Kidney epithelial cell (primary cell): ENCODE results near the gene CRACDL. TPM values are rescaled to one million over a fixed set of nuclear protein-coding genes. Genes with fewer than 3 reads are reported as not detected.

ENCODE experiments used
- DNase-seq: peaks from one replicate; pipeline ENCODE4 v3.0.0-alpha.2; 2010; ENCODE audit warnings: low read depth
- H3K27me3 ChIP-seq: 2 replicates; pipeline ENCODE4 v1.6.0; 2011; ENCODE audit warnings: low read length; ENCODE audit not compliant: control insufficient read depth, insufficient read depth
- H3K36me3 ChIP-seq: 2 replicates; pipeline ENCODE4 v1.5.1; 2011; ENCODE audit warnings: low read length; ENCODE audit not compliant: control insufficient read depth, insufficient read depth
- H3K4me3 ChIP-seq: 2 replicates; pipeline ENCODE4 v1.5.1; 2011; ENCODE audit warnings: low read depth, mild to moderate bottlenecking, control low read depth, low read length
- CTCF ChIP-seq: IDR thresholded peaks from 2 replicates; pipeline ENCODE4 v1.5.1; 2011; ENCODE audit warnings: mild to moderate bottlenecking, moderate library complexity, low read length, control low read depth, inconsistent platforms; ENCODE audit not compliant: insufficient read depth, poor library complexity, severe bottlenecking
- total RNA-seq: library from RNA; depleted of rRNA; stranded (reverse); fragments of >200 nt; gene quantifications from 2 replicates; pipeline ENCODE4 v1.2.3, GENCODE V29; 2015

CRACDL gene
- total RNA-seq, 1 donor from 2014 or later: 1.4 TPM

GRCh38 chr2:98903767-98904485, 32.1 kb downstream of the CRACDL start:
- no peak for TF ChIP-seq CTCF
- Histone ChIP-seq H3K36me3 (no peaks in the 10 kb centered on the region), H3K4me3 (no peak overlapping the region), H3K27me3 (no peaks in the 10 kb centered on the region)
- DNase-seq: no peak

- Histone ChIP-seq H3K4me3 (no peak overlapping the region), H3K36me3 (no peaks in the 10 kb centered on the region), H3K27me3 (no peaks in the 10 kb centered on the region)
- no peak for TF ChIP-seq CTCF
- no peak for DNase-seq
Observed at GRCh38 chr2:98903064-98903355, 33.0 kb downstream of the CRACDL start.

GRCh38 chr2:98902209-98903063, 33.6 kb downstream of the CRACDL start:
- H3K27me3 ChIP-seq: no peaks in the 10 kb centered on the region
- DNase-seq: no peak
- TF ChIP-seq CTCF: no peak
- no peaks in the 10 kb centered on the region for H3K36me3 ChIP-seq
- no peak overlapping the region for H3K4me3 ChIP-seq

- Histone ChIP-seq H3K27me3 (no peaks in the 10 kb centered on the region), H3K4me3 (no peak overlapping the region), H3K36me3 (no peaks in the 10 kb centered on the region)
- DNase-seq: no peak
- TF ChIP-seq CTCF: no peak
Observed at GRCh38 chr2:98901702-98902101, 34.3 kb downstream of the CRACDL start.

- no peaks in the 10 kb centered on the region for H3K27me3 ChIP-seq
- no peak for TF ChIP-seq CTCF
- H3K36me3 ChIP-seq: no peaks in the 10 kb centered on the region
- no peak overlapping the region for H3K4me3 ChIP-seq
- DNase-seq: no peak
Observed at GRCh38 chr2:98901291-98901690, 34.7 kb downstream of the CRACDL start.
